Breast epithelium (tissue), 3 donors: ENCODE results near the gene EPC1.
"Not testable (repeated sequence)": the region's sequence is repeated elsewhere in the genome, so short reads cannot be mapped to it uniquely, and the experiment has no call there.

Experiments
- POLR2AphosphoS5 ChIP-seq, 3 donors: sonication (generic); formaldehyde crosslinking; IDR thresholded peaks; one replicate each; pipeline ENCODE4 v1.6.1; 2017; ENCODE audit warnings: antibody characterized with exemption in 3 of 3
- TF ChIP-seq, protein P1 (sequence below), 3 donors: fragments of 450-650 bp; IDR thresholded peaks; one replicate each; pipeline ENCODE4 v1.5.1; 2016 to 2017; ENCODE audit warnings: antibody characterized with exemption in 3 of 3, mild to moderate bottlenecking in 3 of 3, moderate library complexity in 3 of 3

DNA sequence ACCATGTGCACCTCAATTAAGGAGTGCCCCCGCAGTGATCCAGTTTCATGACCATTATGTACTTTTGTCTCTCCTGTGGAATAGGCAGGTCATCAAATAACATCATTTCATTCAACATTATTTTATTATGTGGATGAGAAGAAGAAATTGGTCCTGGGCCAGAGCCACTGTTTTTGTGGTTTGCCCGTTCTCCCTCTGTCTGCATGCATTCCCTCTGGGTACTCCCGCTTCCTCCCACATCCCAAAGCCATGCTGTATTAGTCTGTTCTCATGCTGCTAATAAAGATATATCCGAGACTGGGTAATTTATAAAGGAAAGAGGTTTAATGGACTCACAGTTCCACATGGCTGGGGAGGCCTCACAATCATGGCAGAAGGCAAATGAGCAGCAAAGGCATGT lies 124.6 kb downstream of the EPC1 start:
- TF ChIP-seq, protein P1, sequence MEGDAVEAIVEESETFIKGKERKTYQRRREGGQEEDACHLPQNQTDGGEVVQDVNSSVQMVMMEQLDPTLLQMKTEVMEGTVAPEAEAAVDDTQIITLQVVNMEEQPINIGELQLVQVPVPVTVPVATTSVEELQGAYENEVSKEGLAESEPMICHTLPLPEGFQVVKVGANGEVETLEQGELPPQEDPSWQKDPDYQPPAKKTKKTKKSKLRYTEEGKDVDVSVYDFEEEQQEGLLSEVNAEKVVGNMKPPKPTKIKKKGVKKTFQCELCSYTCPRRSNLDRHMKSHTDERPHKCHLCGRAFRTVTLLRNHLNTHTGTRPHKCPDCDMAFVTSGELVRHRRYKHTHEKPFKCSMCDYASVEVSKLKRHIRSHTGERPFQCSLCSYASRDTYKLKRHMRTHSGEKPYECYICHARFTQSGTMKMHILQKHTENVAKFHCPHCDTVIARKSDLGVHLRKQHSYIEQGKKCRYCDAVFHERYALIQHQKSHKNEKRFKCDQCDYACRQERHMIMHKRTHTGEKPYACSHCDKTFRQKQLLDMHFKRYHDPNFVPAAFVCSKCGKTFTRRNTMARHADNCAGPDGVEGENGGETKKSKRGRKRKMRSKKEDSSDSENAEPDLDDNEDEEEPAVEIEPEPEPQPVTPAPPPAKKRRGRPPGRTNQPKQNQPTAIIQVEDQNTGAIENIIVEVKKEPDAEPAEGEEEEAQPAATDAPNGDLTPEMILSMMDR (IDR thresholded peaks at IDR 0.05) = not testable (repeated sequence)
- not testable (repeated sequence) for TF ChIP-seq POLR2AphosphoS5 (IDR thresholded peaks at IDR 0.05)
